Coronary artery (tissue), 2 donors: ENCODE data around the gene TMEM130.
A peak's percentile ranks its signal among the peaks of the same experiment; 100 is the strongest.

Experiments used
- DNase-seq: peaks from one replicate; pipeline ENCODE4 v3.0.0-alpha.2; 2017; ENCODE audit warnings: low spot score
- H3K27ac ChIP-seq, 2 donors: fragments of 200-600 bp; sonication (generic); one replicate each; pipeline ENCODE4 v1.5.1; 2016 to 2019
- H3K4me3 ChIP-seq: fragments of 200-600 bp; sonication (generic); 2 replicates; pipeline ENCODE4 v1.5.1; 2016; ENCODE audit warnings: mild to moderate bottlenecking, moderate library complexity
- CTCF ChIP-seq: fragments of 200-600 bp; sonication (generic); IDR thresholded peaks from one replicate; pipeline ENCODE4 v1.5.1; 2019; ENCODE audit warnings: antibody characterized with exemption

TMEM130 gene

GRCh38 chr7:98836811-98837629, 32.8 kb downstream of the TMEM130 start:
- Histone ChIP-seq H3K27ac (no peak overlapping the region), H3K4me3 (no peak overlapping the region)
- no peak for DNase-seq
- TF ChIP-seq CTCF = peak; percentile 29

GRCh38 chr7:98834949-98835348, 34.9 kb downstream of the TMEM130 start:
- TF ChIP-seq CTCF = no peak
- H3K4me3 ChIP-seq = no peak overlapping the region
- no peak overlapping the region for H3K27ac ChIP-seq
- no peak for DNase-seq

GRCh38 chr7:98833022-98833421, 36.8 kb downstream of the TMEM130 start:
- H3K27ac ChIP-seq = no peak overlapping the region
- no peak overlapping the region for H3K4me3 ChIP-seq
- no peak for DNase-seq
- TF ChIP-seq CTCF = no peak

- no peak overlapping the region for H3K4me3 ChIP-seq
- no peak for TF ChIP-seq CTCF
- H3K27ac ChIP-seq = no peak overlapping the region
- no peak for DNase-seq
Measured at GRCh38 chr7:98831641-98832221, 38.1 kb downstream of the TMEM130 start.

- no peak overlapping the region for H3K4me3 ChIP-seq
- no peak for TF ChIP-seq CTCF
- no peak for DNase-seq
- no peak overlapping the region for H3K27ac ChIP-seq
Measured at GRCh38 chr7:98830972-98831548, 38.8 kb downstream of the TMEM130 start.

GRCh38 chr7:98828368-98828767, 41.4 kb downstream of the TMEM130 start:
- no peak for TF ChIP-seq CTCF
- H3K4me3 ChIP-seq = no peak overlapping the region
- no peak overlapping the region for H3K27ac ChIP-seq
- DNase-seq = no peak
